HEK293 (cell line): Measurements from ENCODE around the gene DOCK1.

Source experiments
- CTCF ChIA-PET: fragments of 350-600 bp; formaldehyde crosslinking; extraction: SDS; loops from one replicate; lab custom pipeline; 2021; ENCODE audit warnings: antibody characterized with exemption; lab: Yijun Ruan, JAX
- POLR2A ChIA-PET: fragments of 300-600 bp; formaldehyde crosslinking; extraction: SDS; loops from one replicate; lab custom pipeline; 2020; ENCODE audit warnings: antibody characterized with exemption, inconsistent platforms; lab: Yijun Ruan, JAX
- H3K27ac ChIP-seq: fragments of 200-500 bp; sonication (Bioruptor generic); 2 replicates; pipeline ENCODE4 v1.5.1; 2014; ENCODE audit warnings: low read depth, low read length, control low read depth, inconsistent platforms; ENCODE audit errors: extremely low read depth
- H3K36me3 ChIP-seq, 2 experiments: fragments of 200-500 bp in 1 of 2; sonication (Bioruptor generic) in 1 of 2; 1 replicate in 1 of 2; 2 replicates in 1 of 2; pipeline ENCODE4 v1.5.1; 2014 to 2017; ENCODE audit warnings: inconsistent platforms in 2 of 2, low read length in 2 of 2; ENCODE audit not compliant: control insufficient read depth in 2 of 2, insufficient read depth in 1 of 2
- H3K4me1 ChIP-seq: fragments of 200-500 bp; sonication (Bioruptor generic); 2 replicates; pipeline ENCODE4 v1.5.1; 2014; ENCODE audit warnings: mild to moderate bottlenecking, low read length, inconsistent platforms; ENCODE audit not compliant: control insufficient read depth, insufficient read depth
- H3K4me3 ChIP-seq: 2 replicates; pipeline ENCODE4 v1.5.1; 2011; ENCODE audit warnings: low read depth, mild to moderate bottlenecking, control low read depth, low read length, moderate library complexity
- H3K9me3 ChIP-seq: fragments of 200-500 bp; sonication (Bioruptor generic); 2 replicates; pipeline ENCODE4 v1.5.1; 2014; ENCODE audit warnings: low read depth, low read length, inconsistent platforms; ENCODE audit not compliant: control insufficient read depth, insufficient read depth
- CTCF ChIP-seq: fragments of 450-650 bp; formaldehyde crosslinking; IDR thresholded peaks from 2 replicates; pipeline ENCODE4 v1.5.1; 2016; ENCODE audit warnings: missing biosample characterization, missing genetic modification characterization
- MZF1 ChIP-seq: fragments of 450-650 bp; formaldehyde crosslinking; IDR thresholded peaks from 2 replicates; pipeline ENCODE4 v1.5.1; 2017; ENCODE audit warnings: missing biosample characterization, missing genetic modification characterization, borderline replicate concordance
- SETDB1 ChIP-seq: IDR thresholded peaks from one replicate; pipeline ENCODE4 v1.6.1; 2017; ENCODE audit warnings: mild to moderate bottlenecking, low read length, moderate library complexity, mixed read lengths; ENCODE audit not compliant: insufficient read length
- SP3 ChIP-seq: fragments of 450-650 bp; formaldehyde crosslinking; IDR thresholded peaks from 2 replicates; pipeline ENCODE4 v1.5.1; 2016; ENCODE audit warnings: missing biosample characterization, missing genetic modification characterization
- ZEB2 ChIP-seq: fragments of 450-650 bp; formaldehyde crosslinking; IDR thresholded peaks from 2 replicates; pipeline ENCODE4 v1.5.1; 2016; ENCODE audit warnings: missing biosample characterization, missing genetic modification characterization
- ZFP69B ChIP-seq: fragments of 450-650 bp; formaldehyde crosslinking; IDR thresholded peaks from 2 replicates; pipeline ENCODE4 v1.5.1; 2016; ENCODE audit warnings: missing biosample characterization, missing genetic modification characterization
- ZNF132 ChIP-seq: fragments of 450-650 bp; formaldehyde crosslinking; IDR thresholded peaks from 2 replicates; pipeline ENCODE4 v1.5.1; 2017; ENCODE audit warnings: missing biosample characterization, missing genetic modification characterization, borderline replicate concordance
- ZNF335 ChIP-seq: fragments of 450-650 bp; formaldehyde crosslinking; conservative IDR thresholded peaks from 2 replicates; pipeline ENCODE4 v1.5.1; 2016; ENCODE audit warnings: missing biosample characterization, missing genetic modification characterization
- ZNF354C ChIP-seq: fragments of 450-650 bp; formaldehyde crosslinking; IDR thresholded peaks from 2 replicates; pipeline ENCODE4 v1.5.1; 2016; ENCODE audit warnings: missing biosample characterization, missing genetic modification characterization, low read depth, borderline replicate concordance
- ZNF416 ChIP-seq: fragments of 450-650 bp; formaldehyde crosslinking; IDR thresholded peaks from 2 replicates; pipeline ENCODE4 v1.5.1; 2016; ENCODE audit warnings: missing biosample characterization, missing genetic modification characterization
- ZNF623 ChIP-seq: fragments of 450-650 bp; formaldehyde crosslinking; IDR thresholded peaks from 2 replicates; pipeline ENCODE4 v1.5.1; 2016; ENCODE audit warnings: missing biosample characterization, missing genetic modification characterization
- ZNF645 ChIP-seq: fragments of 450-650 bp; formaldehyde crosslinking; IDR thresholded peaks from 2 replicates; pipeline ENCODE4; 2016; ENCODE audit warnings: missing biosample characterization, missing genetic modification characterization
- ZNF670 ChIP-seq: fragments of 450-650 bp; formaldehyde crosslinking; IDR thresholded peaks from 2 replicates; pipeline ENCODE4 v1.5.1; 2016; ENCODE audit warnings: missing biosample characterization, missing genetic modification characterization, low read depth
- ZNF701 ChIP-seq: fragments of 450-650 bp; formaldehyde crosslinking; IDR thresholded peaks from 2 replicates; pipeline ENCODE4 v1.5.1; 2016; ENCODE audit warnings: missing biosample characterization, missing genetic modification characterization
- ZNF791 ChIP-seq: fragments of 450-650 bp; formaldehyde crosslinking; IDR thresholded peaks from 2 replicates; pipeline ENCODE4 v1.5.1; 2016; ENCODE audit warnings: missing biosample characterization, missing genetic modification characterization
- ZNF837 ChIP-seq: fragments of 450-650 bp; formaldehyde crosslinking; IDR thresholded peaks from 2 replicates; pipeline ENCODE4 v1.5.1; 2016; ENCODE audit warnings: missing biosample characterization, missing genetic modification characterization
- TF ChIP-seq, protein P1 (sequence below): fragments of 450-650 bp; formaldehyde crosslinking; IDR thresholded peaks from 2 replicates; pipeline ENCODE4 v1.5.1; 2016; ENCODE audit warnings: missing biosample characterization, missing genetic modification characterization
- TF ChIP-seq, protein P2 (sequence below): fragments of 450-650 bp; formaldehyde crosslinking; IDR thresholded peaks from 2 replicates; pipeline ENCODE4 v1.5.1; 2016; ENCODE audit warnings: missing biosample characterization, missing genetic modification characterization

The DOCK1 gene

GRCh38 chr10:127441350-127442219 is 536.4 kb downstream of the DOCK1 start:
- no peaks in the 10 kb centered on the region for H3K4me1 ChIP-seq
- ChIA-PET CTCF (no interaction called here), POLR2A (no interaction called here)

GRCh38 chr10:127442220-127442525 is 536.9 kb downstream of the DOCK1 start:
- Histone ChIP-seq H3K4me1 (no peaks in the 10 kb centered on the region), H3K4me3 (no peak overlapping the region), H3K36me3 (peaks cover 0 to 28% of the 10 kb centered on the region in 2 experiments; a peak in 1 of 3 replicates), H3K9me3 (no peaks in the 10 kb centered on the region), H3K27ac (no peak overlapping the region)
- CTCF ChIA-PET, result no interaction called here
- TF ChIP-seq SP3 (tag by site-specific recombination), result no peak
- TF ChIP-seq, protein P1, sequence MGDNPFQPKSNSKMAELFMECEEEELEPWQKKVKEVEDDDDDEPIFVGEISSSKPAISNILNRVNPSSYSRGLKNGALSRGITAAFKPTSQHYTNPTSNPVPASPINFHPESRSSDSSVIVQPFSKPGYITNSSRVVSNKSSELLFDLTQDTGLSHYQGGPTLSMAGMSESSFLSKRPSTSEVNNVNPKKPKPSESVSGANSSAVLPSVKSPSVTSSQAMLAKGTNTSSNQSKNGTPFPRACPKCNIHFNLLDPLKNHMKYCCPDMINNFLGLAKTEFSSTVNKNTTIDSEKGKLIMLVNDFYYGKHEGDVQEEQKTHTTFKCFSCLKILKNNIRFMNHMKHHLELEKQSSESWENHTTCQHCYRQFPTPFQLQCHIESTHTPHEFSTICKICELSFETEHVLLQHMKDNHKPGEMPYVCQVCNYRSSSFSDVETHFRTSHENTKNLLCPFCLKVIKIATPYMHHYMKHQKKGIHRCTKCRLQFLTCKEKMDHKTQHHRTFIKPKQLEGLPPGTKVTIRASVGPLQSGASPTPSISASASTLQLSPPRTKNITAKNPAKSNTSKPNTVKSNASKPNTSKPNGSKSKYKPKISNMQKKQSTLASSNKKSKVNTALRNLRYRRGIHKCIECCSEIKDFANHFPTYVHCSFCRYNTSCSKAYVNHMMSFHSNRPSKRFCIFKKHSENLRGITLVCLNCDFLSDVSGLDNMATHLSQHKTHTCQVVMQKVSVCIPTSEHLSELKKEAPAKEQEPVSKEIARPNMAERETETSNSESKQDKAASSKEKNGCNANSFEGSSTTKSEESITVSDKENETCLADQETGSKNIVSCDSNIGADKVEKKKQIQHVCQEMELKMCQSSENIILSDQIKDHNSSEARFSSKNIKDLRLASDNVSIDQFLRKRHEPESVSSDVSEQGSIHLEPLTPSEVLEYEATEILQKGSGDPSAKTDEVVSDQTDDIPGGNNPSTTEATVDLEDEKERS (tag by site-specific recombination), result no peak
- TF ChIP-seq ZFP69B (tag by site-specific recombination), result no peak
- no peak for TF ChIP-seq ZNF354C (tag by site-specific recombination)
- TF ChIP-seq ZNF132, result no peak
- POLR2A ChIA-PET, result no interaction called here

More at GRCh38 chr10:127441350-127442219, 536.4 kb downstream of the DOCK1 start:
- peaks cover 0 to 25% of the 10 kb centered on the region in 2 experiments; a peak in 1 of 3 replicates for H3K36me3 ChIP-seq
- H3K27ac ChIP-seq, result no peak overlapping the region
- H3K4me3 ChIP-seq, result no peak overlapping the region
- no peaks in the 10 kb centered on the region for H3K9me3 ChIP-seq
- TF ChIP-seq ZNF335 (tag by site-specific recombination) (no peak), ZNF416 (tag by site-specific recombination) (no peak), ZNF623 (tag by site-specific recombination) (no peak), ZNF837 (tag by site-specific recombination) (no peak), SETDB1 (no peak), ZNF701 (tag by site-specific recombination) (no peak), ZNF791 (tag by site-specific recombination) (no peak), MZF1 (tag by site-specific recombination) (no peak), ZEB2 (tag by site-specific recombination) (no peak), ZNF670 (tag by site-specific recombination) (no peak), CTCF (tag by site-specific recombination) (no peak), ZNF645 (tag by site-specific recombination) (no peak)
- TF ChIP-seq, protein P2, sequence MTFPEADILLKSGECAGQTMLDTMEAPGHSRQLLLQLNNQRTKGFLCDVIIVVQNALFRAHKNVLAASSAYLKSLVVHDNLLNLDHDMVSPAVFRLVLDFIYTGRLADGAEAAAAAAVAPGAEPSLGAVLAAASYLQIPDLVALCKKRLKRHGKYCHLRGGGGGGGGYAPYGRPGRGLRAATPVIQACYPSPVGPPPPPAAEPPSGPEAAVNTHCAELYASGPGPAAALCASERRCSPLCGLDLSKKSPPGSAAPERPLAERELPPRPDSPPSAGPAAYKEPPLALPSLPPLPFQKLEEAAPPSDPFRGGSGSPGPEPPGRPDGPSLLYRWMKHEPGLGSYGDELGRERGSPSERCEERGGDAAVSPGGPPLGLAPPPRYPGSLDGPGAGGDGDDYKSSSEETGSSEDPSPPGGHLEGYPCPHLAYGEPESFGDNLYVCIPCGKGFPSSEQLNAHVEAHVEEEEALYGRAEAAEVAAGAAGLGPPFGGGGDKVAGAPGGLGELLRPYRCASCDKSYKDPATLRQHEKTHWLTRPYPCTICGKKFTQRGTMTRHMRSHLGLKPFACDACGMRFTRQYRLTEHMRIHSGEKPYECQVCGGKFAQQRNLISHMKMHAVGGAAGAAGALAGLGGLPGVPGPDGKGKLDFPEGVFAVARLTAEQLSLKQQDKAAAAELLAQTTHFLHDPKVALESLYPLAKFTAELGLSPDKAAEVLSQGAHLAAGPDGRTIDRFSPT (tag by site-specific recombination), result no peak
